GM19025 (cell line): ENCODE data around the gene FNDC10.
"Not testable (repeated sequence)": the region's sequence is repeated elsewhere in the genome, so short reads cannot be mapped to it uniquely, and the experiment has no call there.

Experiments
- ATAC-seq: cut with Tn5 transposase; IDR thresholded peaks from one replicate; pipeline ENCODE4 v1.9.1; 2021; ENCODE audit warnings: mild to moderate bottlenecking, low read depth, moderate library complexity; ENCODE audit not compliant: unreplicated experiment

FNDC10 gene

DNA sequence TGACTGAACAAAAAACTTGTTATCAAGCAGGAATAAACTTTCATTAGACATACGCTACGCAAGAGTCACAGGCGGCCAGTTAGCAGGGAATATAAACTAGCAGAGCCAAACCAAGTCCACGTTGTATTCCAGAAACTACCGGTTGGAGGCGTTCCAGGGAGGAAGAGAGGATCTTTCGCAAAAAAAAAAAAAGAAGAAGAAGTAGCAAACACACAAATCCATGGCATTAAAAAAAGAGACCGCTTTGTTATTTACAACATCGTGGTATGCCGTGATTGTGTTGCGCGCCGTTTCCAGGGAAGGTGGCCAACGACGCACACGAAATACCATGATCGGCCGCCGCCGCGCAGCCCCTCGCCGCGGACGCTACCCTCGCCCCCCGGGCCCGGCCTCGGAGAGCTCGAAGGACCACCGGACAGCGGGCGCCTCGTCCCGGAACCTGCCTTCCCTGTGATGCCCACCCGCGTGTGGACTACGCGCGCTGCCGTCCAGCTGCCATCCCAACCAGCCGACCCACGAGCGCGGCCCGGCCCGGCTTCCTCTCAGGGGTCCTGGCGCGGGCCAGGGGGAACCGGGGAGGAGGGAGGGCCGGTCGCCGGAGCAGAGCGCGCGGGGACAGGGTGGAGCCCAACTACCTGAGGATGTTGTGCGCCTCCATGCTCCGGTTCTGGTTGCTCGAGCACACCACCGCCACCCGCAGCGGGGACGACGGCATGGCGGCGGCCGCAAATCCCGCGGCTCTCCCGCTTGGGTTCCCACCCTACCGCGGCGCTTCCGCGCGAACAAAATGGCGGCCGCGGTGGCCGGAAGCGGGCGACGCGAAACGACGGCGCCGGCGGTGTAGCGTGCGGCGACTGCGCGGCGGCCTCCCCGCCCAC lies 25.9 kb downstream of the FNDC10 start:
- ATAC-seq = peak; percentile 61

- no peak for ATAC-seq
These were observed 30.6 kb downstream of the FNDC10 start for GRCh38 chr1:1569341-1569740.

DNA sequence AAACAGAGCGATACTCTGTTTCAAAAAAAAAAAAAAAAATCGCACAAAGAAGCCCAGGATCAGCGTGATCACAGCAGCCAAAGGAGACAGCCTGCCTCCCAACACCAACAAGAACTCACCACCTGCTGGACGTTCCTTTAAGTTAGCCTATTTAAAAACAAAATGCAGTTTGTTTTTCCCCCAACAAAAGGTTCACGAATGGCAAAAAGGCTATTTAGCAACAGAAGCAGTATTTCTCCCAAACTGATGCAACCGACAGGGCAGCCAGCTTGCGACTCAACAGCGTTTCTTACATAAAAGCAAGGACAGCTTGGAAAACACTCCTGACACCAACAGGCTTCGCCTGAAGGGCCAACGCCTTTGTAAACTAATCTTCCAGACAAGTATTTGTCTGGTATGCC lies 32.0 kb downstream of the FNDC10 start:
- no peak for ATAC-seq

GRCh38 chr1:1567152-1567875 lies 32.6 kb downstream of the FNDC10 start:
- ATAC-seq = no peak

GRCh38 chr1:1565340-1565739 lies 34.6 kb downstream of the FNDC10 start:
- ATAC-seq = no peak

DNA sequence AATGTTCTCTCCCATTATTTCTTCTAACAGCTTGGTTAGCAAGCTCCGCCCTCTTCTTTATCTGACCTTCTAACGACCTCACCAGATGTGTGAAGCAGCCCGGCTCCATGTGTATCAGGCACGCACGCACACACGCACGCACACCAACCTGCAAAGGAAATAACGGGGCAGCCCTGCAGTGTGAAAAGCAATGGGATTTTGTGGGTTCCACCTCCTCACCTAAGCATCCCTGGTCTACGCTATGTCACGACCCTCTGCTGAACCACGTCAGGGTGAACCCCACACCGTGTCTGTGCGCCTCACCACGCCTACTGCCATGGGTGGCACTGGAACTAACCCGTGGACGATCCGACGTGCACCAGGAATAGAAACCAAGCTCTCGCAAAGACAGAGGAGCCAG lies 35.7 kb downstream of the FNDC10 start:
- ATAC-seq = no peak

DNA sequence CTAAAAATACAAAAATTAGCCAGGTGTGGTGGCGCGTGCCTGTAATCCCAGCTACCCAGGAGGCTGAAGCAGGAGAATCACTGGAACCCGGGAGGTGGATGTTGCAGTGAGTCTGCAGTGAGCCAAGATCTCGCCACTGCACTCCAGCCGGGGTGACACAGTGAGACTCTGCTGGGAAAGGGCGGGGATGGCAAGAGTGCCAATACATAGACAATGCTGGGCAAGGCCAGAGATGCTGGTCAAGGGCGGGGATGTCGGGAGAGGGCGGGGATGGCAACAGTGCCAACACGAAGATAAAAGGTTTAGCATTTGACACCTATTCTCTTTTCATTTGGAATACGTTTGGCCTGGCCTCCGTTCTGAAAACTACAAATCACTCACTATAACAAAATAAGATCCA lies 36.2 kb downstream of the FNDC10 start:
- no peak for ATAC-seq

DNA sequence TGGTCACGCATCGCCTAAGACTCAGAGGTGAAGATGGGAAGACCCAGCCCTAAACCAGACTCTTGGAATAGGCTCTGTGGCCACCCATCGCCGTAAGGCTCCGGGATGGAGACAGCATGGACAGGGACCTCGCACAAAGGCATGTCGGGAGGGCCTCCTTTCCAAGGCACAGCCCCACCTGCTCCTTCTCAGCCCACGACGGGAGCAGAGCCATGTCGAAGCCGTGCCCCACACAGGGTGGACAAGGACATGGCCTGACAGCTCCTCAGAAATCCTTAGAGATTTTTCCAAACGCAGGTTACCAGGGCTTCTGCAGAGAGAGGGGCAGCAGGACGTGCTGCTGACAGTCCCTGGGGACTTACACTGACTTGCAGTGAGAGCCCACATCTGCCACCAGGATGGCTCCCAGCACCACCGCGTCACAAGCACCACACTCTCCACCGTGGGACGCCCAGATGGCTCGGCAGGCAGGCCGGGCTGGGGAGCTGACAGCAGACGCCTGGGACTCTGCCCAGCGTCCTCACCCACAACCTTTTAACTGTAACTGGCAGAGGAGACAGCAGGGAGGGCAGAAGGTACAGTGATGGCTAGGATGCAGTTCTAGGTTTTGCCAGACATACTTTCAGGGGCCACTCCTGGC lies 37.3 kb downstream of the FNDC10 start:
- no peak for ATAC-seq

DNA sequence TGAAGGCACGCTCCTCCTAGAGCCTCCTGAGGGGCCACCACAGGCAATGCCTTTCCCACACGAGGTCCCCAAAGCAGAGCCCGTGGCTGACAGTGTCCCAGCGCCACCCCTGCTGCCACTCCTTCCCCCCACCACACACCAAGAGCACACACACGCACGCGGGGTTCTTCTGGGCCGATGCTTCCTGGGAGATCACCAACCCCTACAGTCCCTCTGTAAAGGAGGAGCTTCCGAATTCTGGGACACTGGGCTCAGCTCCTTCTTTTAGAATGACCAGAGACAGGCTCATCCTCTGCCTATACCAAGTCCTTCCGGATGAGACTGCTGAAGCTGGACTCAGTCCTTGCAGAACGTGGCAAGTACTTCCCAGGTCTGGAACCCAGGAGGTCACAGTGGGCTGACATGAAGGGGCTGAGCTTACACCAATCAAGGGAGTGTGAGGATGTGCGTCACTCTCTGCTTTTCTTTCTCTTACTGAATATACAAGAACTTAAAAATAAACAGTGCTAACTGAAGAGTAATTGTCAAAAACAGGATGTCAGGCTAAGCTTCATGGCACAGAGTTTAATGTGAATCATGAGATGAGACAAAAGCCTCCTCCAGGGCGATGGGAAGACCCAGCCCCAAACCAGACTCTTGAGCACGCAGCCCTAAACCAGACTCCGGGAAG lies 38.0 kb downstream of the FNDC10 start:
- no peak for ATAC-seq

- ATAC-seq = no peak
These were observed 39.8 kb downstream of the FNDC10 start for GRCh38 chr1:1560178-1560577.

- no peak for ATAC-seq
These were observed 40.9 kb downstream of the FNDC10 start for GRCh38 chr1:1559066-1559465.

GRCh38 chr1:1558591-1558990 lies 41.3 kb downstream of the FNDC10 start:
- ATAC-seq = no peak

GRCh38 chr1:1557688-1558087 lies 42.2 kb downstream of the FNDC10 start:
- ATAC-seq = not testable (repeated sequence)

DNA sequence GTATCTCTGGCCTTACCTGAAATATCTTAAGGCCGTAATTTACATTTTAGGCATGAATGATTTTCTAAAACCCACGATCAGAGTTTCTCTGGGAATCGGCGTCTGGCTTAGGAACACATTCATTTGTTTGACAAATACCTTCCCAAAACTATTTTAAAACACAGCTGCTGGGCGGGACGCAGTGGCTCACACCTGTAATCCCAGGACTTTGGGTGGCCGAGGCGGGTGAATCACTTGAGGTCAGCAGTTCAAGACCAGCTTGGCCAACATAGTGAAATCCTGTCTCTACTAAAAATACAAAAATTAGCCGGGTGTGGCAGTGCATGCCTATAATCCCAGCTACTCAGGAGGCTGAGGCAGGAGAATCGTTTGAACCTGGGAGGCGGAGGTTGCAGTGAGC lies 43.0 kb downstream of the FNDC10 start:
- not testable (repeated sequence) for ATAC-seq

- no peak for ATAC-seq
These were observed 43.4 kb downstream of the FNDC10 start for GRCh38 chr1:1556505-1556904.

- no peak for ATAC-seq
These were observed 44.7 kb downstream of the FNDC10 start for GRCh38 chr1:1554926-1555915.

DNA sequence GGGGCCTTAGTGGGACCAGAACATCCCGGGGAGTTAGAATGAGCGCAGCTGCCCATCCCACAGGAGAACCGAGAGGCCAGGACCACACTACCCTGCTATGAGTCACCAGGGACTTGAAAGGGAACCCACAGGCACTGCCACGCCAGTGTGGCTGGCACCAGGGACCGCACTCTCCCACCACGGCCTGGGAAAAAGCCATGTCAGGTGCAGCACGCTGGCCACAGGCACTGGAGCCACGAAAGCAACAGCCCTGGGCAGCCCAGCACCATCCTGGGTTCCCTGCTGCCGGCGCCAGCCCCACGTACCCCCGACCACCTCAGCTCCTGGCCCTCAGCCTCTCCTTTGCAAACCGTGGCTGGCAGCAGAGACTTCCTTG lies 45.4 kb downstream of the FNDC10 start:
- no peak for ATAC-seq

DNA sequence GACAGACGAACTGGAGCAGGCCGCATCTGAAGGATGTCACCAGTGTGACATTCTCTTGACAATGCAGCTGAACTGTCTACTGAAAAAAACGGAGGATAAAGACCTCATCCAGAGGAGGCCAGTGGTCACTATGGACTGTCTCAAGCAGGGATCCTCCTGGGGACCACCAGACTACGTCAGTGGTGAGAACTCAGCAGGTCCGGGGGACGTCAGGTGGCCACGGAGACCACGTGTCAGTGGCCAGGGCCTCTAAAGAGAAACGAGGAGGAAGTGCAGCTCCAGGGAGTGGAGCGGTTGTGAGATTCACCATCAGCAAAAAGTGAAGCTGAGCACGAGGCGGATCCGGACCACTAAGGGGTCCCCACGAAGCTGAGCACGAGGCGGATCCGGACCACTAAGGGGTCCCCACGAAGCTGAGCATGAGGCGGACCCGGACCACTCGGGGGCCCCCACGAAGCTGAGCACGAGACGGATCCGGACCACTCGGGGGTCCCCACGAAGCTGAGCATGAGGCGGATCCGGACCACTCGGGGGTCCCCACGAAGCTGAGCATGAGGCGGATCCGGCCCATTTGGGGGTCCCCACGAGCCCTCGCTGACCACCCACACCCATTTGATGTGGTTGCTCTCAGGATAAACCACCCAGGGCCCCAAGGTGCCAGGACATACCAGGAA lies 46.0 kb downstream of the FNDC10 start:
- no peak for ATAC-seq

DNA sequence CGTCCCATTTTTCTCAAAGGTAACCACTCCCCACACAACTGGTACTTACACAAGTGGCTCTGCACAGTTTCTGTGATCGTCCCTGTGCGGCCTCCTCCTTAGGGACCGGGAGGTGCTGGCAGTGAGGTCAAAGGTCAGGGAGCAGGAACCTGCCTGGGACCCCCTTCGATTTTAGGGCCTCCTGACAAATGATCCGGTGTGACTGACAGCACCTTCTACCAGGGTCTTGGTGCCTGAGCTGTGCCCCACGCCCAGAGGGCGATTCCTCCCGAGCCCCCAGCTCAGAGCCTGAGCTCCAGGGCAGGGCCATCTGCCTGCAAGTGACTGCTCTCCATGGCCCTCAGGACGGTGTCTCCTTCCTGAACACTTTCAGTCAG lies 47.7 kb downstream of the FNDC10 start:
- no peak for ATAC-seq
